ENCODE measurements around the gene SERPINB1.

DNA sequence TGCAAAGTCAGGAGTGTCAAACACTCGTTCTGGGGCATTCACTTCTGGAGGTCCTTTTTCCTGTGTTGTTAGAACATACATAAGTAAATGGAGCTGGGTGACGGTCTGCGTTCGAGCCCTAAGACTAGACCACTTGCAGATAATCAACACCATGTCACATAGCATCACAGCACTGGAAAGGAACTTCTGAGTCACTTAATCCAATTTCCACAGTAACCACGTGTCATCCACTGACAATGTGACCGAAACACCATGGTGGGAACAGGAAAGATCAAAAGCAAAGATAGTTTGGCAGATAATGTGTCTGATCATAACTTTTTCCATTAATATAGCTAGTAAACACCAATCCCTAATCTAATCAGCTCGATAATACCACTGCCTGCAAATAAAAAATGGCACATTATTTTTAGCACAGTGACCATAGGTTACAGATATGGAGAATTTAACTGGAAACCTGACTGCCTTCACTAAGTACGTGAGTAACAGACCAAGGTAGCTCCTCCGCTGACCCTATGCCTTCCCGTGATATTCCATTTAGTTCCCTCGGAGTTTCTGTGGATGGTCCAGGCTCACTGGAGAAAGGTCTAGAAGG lies 41.6 kb downstream of the SERPINB1 start:
- TF ChIP-seq GATA2 (IDR thresholded peaks at IDR 0.05; ENCODE audit: low read depth, low read length), result no peak
- TF ChIP-seq GATA3 (IDR thresholded peaks at IDR 0.05; ENCODE audit: low read depth, low read length), result no peak
